ENCODE data around the gene IVNS1ABP. TPM values are rescaled to one million over a fixed set of nuclear protein-coding genes. Genes with fewer than 3 reads are reported as not detected.
A peak's percentile ranks its signal among the peaks of the same experiment; 100 is the strongest.

The IVNS1ABP gene
- total and polyA plus RNA-seq, 9 of the 15 experiments (the other 6 are each of a cell fraction or from before 2014, with no cell fraction given) = 30.6 to 126 (median 77.7) TPM

- TF ChIP-seq ZNF274 (IDR thresholded peaks at IDR 0.05; ENCODE audit: borderline replicate concordance, low read depth, low read length) = no peak
- TF ChIP-seq NCOA6 (IDR thresholded peaks at IDR 0.05) = no peak
- TF ChIP-seq ZNF766 (CRISPR knock-in tag; conservative IDR thresholded peaks at IDR 0.05) = peak; percentile 63; the same call in 1 of the 2 replicates
- peak; percentile 88 for TF ChIP-seq ZNF592 (IDR thresholded peaks at IDR 0.05)
- no peak for TF ChIP-seq MCM3 (IDR thresholded peaks at IDR 0.05)
- TF ChIP-seq ELF4 (CRISPR knock-in tag; IDR thresholded peaks at IDR 0.05) = no peak
- TF ChIP-seq MYNN (IDR thresholded peaks at IDR 0.05) = no peak
- no peak for TF ChIP-seq MYNN (CRISPR knock-in tag; IDR thresholded peaks at IDR 0.05)
- no peak for TF ChIP-seq MAX (CRISPR knock-in tag; IDR thresholded peaks at IDR 0.05)
- no peak for TF ChIP-seq E2F1 (CRISPR knock-in tag; IDR thresholded peaks at IDR 0.05)
- no peak for TF ChIP-seq EZH2 (IDR thresholded peaks at IDR 0.05; ENCODE audit: borderline replicate concordance, low read depth, low read length)
- TF ChIP-seq POLR2G (IDR thresholded peaks at IDR 0.05; ENCODE audit: low read depth, low read length) = no peak
- TF ChIP-seq TAF7 (tag; IDR thresholded peaks at IDR 0.05) = peak; percentile 56; the same call in 1 of the 2 replicates
- peak; percentile 82; the same call in 1 of the 2 replicates for TF ChIP-seq KLF6 (CRISPR knock-in tag; IDR thresholded peaks at IDR 0.05; ENCODE audit: borderline replicate concordance)
- TF ChIP-seq MEF2D (tag; conservative IDR thresholded peaks at IDR 0.05; ENCODE audit: low read depth) = peak; percentile 56; the same call in 1 of the 2 replicates
- TF ChIP-seq FOXK2 (conservative IDR thresholded peaks at IDR 0.05 in 1 of 2, IDR thresholded peaks at IDR 0.05 in 1 of 2; ENCODE audit: low read depth in 2 of 2) = no peak
- peak; percentile 71; the same call in 1 of the 2 replicates for TF ChIP-seq MECOM (CRISPR knock-in tag; IDR thresholded peaks at IDR 0.05)
- TF ChIP-seq HNRNPLL (IDR thresholded peaks at IDR 0.05; ENCODE audit: low read depth, low read length, poor library complexity, severe bottlenecking) = no peak
- TF ChIP-seq PYGO2 (tag; IDR thresholded peaks at IDR 0.05) = peak; percentile 82
- no peak for TF ChIP-seq SMARCA5 (IDR thresholded peaks at IDR 0.05)
Measured at GRCh38 chr1:185341196-185341781, 24.2 kb upstream of the IVNS1ABP start (continued).
